Thyroid gland (tissue), 4 donors: ENCODE results near the gene HYLS1.

Source experiments
- POLR2A ChIP-seq, 2 donors: fragments of 450-650 bp; IDR thresholded peaks; one replicate each; pipeline ENCODE4 v1.6.1; 2017; ENCODE audit warnings: antibody characterized with exemption in 2 of 2, mild to moderate bottlenecking in 2 of 2, moderate library complexity in 1 of 2
- TF ChIP-seq, protein P1 (sequence below), 6 experiments: fragments of 200-600 bp in 3 of 6; fragments of 450-650 bp in 3 of 6; sonication (generic) in 3 of 6; IDR thresholded peaks; one replicate each; pipeline ENCODE4 v1.5.1; 2016 to 2019; ENCODE audit warnings: antibody characterized with exemption in 6 of 6, mild to moderate bottlenecking in 2 of 6, inconsistent platforms in 1 of 6, moderate library complexity in 1 of 6

DNA sequence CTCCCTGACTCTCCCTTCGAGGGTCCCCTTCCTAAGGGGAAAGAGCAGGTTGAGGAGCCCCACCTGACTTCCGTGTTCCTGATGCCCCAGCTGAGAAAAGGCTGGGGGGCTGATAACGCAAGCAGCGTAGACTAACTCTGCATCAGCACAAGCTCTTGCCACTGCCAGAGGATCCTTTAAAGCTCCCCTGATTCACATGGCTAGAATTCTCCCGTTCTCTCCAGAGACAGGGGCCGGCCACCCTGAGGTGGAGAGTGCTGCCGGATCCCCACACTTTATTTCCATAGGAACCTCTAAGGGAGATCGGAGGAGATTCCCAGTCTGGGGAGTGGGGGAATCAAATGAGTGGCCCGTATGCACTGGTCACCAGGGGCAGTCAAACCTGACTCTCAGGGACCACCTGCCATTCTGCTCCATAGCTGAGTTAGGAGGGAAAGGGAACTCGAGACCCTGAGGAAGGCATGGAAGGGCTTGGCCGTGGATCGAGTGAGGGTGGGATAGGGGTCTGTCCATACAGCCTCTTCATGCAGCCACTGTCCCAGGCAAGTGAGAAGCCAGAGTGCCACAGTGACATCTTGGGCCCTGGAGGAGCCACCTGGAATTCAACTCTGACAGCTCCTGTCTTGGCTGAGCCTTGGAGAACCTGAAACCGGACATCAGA is 57.0 kb downstream of the HYLS1 start:
- TF ChIP-seq, protein P1, sequence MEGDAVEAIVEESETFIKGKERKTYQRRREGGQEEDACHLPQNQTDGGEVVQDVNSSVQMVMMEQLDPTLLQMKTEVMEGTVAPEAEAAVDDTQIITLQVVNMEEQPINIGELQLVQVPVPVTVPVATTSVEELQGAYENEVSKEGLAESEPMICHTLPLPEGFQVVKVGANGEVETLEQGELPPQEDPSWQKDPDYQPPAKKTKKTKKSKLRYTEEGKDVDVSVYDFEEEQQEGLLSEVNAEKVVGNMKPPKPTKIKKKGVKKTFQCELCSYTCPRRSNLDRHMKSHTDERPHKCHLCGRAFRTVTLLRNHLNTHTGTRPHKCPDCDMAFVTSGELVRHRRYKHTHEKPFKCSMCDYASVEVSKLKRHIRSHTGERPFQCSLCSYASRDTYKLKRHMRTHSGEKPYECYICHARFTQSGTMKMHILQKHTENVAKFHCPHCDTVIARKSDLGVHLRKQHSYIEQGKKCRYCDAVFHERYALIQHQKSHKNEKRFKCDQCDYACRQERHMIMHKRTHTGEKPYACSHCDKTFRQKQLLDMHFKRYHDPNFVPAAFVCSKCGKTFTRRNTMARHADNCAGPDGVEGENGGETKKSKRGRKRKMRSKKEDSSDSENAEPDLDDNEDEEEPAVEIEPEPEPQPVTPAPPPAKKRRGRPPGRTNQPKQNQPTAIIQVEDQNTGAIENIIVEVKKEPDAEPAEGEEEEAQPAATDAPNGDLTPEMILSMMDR (IDR thresholded peaks at IDR 0.05) = no peak
- TF ChIP-seq POLR2A (IDR thresholded peaks at IDR 0.05) = no peak
